Measurements from ENCODE around the gene ACACB.

DNA sequence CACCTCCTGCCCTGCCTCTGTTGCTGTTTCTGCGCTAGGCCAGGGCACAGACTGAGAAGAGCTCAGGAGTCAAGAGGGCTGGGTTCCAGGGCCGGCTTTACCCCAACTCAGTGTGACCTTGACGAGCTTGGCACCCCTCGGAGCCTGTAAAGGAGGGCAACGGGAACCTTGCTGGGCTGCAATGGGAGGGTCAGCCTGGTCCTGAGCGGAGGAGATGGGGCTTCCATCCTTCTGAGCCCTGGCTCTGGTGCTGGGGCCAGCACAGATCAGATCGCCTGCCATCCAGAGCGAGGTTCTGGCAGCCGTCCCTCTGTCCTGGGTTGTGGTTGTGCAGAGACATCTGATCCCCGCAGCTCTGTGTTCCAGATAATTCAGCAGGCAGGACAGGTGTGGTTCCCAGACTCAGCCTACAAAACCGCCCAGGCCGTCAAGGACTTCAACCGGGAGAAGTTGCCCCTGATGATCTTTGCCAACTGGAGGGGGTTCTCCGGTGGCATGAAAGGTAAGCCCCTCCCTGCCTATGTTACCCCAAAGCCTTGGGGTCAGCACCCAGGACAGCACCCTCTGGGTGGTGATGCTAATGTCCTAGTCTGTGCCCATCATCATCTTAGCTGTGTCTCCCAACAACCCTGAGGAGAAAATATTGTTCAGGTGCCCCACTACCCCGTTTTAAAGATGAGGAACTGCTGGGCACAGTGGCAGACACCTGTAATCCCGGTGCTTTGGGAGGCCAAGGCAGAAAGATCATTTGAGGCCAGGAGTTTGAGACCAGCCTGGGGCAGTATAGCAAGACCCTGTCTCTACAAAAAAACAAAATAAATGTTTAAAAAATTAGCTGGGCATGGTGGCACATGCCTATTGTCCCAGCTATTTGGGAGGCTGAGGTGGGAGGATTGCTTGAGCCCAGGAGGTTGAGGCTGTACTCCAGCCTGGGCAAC is 142.5 kb downstream of the ACACB start:
- TF ChIP-seq, protein P1, sequence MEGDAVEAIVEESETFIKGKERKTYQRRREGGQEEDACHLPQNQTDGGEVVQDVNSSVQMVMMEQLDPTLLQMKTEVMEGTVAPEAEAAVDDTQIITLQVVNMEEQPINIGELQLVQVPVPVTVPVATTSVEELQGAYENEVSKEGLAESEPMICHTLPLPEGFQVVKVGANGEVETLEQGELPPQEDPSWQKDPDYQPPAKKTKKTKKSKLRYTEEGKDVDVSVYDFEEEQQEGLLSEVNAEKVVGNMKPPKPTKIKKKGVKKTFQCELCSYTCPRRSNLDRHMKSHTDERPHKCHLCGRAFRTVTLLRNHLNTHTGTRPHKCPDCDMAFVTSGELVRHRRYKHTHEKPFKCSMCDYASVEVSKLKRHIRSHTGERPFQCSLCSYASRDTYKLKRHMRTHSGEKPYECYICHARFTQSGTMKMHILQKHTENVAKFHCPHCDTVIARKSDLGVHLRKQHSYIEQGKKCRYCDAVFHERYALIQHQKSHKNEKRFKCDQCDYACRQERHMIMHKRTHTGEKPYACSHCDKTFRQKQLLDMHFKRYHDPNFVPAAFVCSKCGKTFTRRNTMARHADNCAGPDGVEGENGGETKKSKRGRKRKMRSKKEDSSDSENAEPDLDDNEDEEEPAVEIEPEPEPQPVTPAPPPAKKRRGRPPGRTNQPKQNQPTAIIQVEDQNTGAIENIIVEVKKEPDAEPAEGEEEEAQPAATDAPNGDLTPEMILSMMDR (conservative IDR thresholded peaks at IDR 0.05 in 1 of 2, IDR thresholded peaks at IDR 0.05 in 1 of 2; ENCODE audit: extremely low read depth in 1 of 2, insufficient read depth in 1 of 2, low read depth in 1 of 2, low read length in 2 of 2) = no peak
- TF ChIP-seq EZH2 (IDR thresholded peaks at IDR 0.05; ENCODE audit: borderline replicate concordance, low read length) = no peak
